SK-N-MC (cell line): ENCODE results near the gene MDFIC2.

Experiments
- EZH2 ChIP-seq: fragments of 200-600 bp; sonication (generic); IDR thresholded peaks from one replicate; pipeline ENCODE4 v1.6.1; 2017; ENCODE audit warnings: antibody characterized with exemption
- FOXP2 ChIP-seq: optimal IDR thresholded peaks from 2 replicates; pipeline ENCODE3; 2011; ENCODE audit warnings: mild to moderate bottlenecking, moderate library complexity; ENCODE audit not compliant: insufficient read depth; ENCODE audit errors: extremely low read length, control extremely low read depth
- POLR2AphosphoS5 ChIP-seq: IDR thresholded peaks from 2 replicates; pipeline ENCODE4 v1.6.1; 2012; ENCODE audit warnings: mild to moderate bottlenecking, low read depth, low read length, borderline replicate concordance

DNA sequence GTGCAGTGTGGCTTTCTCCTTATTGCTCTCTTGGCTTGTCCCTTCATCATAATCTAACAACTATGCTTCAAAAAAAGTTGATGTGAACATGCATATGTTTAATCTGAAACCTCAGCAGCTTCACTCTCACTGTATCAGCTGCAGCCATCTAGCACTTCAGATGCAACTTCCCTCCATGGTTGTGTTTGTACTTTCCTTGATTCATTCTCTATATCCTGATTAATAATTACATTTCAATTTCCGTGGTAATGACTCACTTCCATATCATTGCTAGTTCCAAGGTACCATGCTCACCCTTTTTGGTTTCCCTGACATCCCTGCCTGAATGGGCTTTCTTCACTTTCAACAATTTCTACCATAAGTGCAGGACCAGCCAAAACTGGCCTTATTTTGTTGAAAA, 51.2 kb downstream of the MDFIC2 start:
- TF ChIP-seq POLR2AphosphoS5, result no peak
- TF ChIP-seq EZH2, result no peak
- TF ChIP-seq FOXP2, result no peak
